SU-DHL-6 (cell line): ENCODE results near the gene TNFRSF17.

Source experiments
- CTCF ChIP-seq: fragments of 200-600 bp; sonication (generic); IDR thresholded peaks from one replicate; pipeline ENCODE4 v1.5.1; 2017; ENCODE audit warnings: antibody characterized with exemption, mild to moderate bottlenecking, low read length, moderate library complexity; ENCODE audit not compliant: insufficient read depth, poor library complexity, severe bottlenecking
- EZH2phosphoT487 ChIP-seq: fragments of 200-600 bp; sonication (generic), shearing (Covaris generic); conservative IDR thresholded peaks from 2 replicates; pipeline ENCODE4 v1.6.1; 2018; ENCODE audit warnings: mild to moderate bottlenecking, antibody characterized with exemption, low read length, moderate library complexity, mixed read lengths

GRCh38 chr16:11992008-11992584 lies 27.1 kb downstream of the TNFRSF17 start:
- TF ChIP-seq CTCF (no peak), EZH2phosphoT487 (no peak)
